BJ (cell line): ENCODE data around the gene FAM83D. TPM values are rescaled to one million over a fixed set of nuclear protein-coding genes. Genes with fewer than 3 reads are reported as not detected.

Experiments used
- CTCF ChIA-PET: fragments of 350-600 bp; formaldehyde crosslinking; extraction: SDS; loops from one replicate; lab custom pipeline; 2021; ENCODE audit warnings: antibody characterized with exemption, inconsistent platforms; lab: Yijun Ruan, JAX
- POLR2A ChIA-PET: fragments of 300-600 bp; sonication (Branson Sonifier 250); formaldehyde crosslinking; extraction: SDS; loops from one replicate; lab custom pipeline; 2021; ENCODE audit warnings: antibody characterized with exemption; lab: Charles Lee
- DNase-seq: peaks from one replicate; pipeline ENCODE4 v3.0.0-alpha.2; 2011; ENCODE audit warnings: low read depth
- H3K27me3 ChIP-seq: 2 replicates; pipeline ENCODE4 v1.6.0; 2011; ENCODE audit warnings: low read length; ENCODE audit not compliant: control insufficient read depth, insufficient read depth
- H3K36me3 ChIP-seq: 2 replicates; pipeline ENCODE4 v1.5.1; 2011; ENCODE audit warnings: low read length; ENCODE audit not compliant: control insufficient read depth, insufficient read depth
- H3K4me3 ChIP-seq: 2 replicates; pipeline ENCODE4 v1.5.1; 2011; ENCODE audit warnings: low read depth, mild to moderate bottlenecking, control low read depth, low read length
- polyA plus RNA-seq: library from polyadenylated mRNA; depleted of rRNA; stranded (reverse); fragments of >200 nt; gene quantifications from 2 replicates; pipeline ENCODE4 v1.2.3, GENCODE V29; 2011
- TF ChIP-seq, protein P1 (sequence below): IDR thresholded peaks from 2 replicates; pipeline ENCODE4 v1.5.1; 2011; ENCODE audit warnings: low read depth, mild to moderate bottlenecking, control low read depth, inconsistent platforms, low read length, moderate library complexity; ENCODE audit not compliant: insufficient read depth

Gene FAM83D
- polyA plus RNA-seq, 1 experiment: 40.1 TPM

DNA sequence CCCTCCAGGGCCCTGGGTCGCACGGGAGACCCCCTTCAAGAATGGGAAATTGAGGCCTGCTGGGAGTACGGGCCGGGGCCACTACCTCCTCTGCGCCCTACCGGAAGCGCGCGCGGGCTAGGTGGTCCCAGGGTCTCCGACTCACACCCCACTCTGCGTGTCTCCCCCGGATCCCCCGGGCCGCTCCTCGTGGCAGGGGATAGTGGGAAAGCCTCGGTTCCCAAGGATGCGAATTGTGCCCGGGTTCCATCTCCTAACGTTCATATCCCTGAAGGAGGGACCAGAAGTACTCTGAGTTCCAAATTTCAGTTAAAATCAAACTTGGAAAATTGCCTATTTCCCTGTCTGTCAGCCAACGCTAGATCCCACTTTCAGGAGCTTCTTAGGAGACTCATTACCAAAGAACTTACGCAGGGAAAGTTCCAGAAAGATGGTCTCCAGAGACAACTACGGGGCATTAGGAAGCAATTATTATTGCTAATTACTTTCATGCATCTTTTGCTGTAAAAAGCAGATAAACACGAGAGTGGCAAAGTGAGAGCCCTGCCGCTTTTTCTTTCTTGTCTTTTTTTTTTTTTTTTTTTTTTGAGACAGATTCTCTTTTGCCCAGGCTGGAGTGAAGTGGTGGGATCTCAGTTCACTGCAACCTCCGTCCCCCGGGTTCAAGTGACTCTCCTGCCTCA is 858 bp downstream of the FAM83D start:
- peaks cover 1% of the 10 kb centered on the region for H3K27me3 ChIP-seq
- ChIA-PET POLR2A (interaction anchor here (0.6 kb wide), 1 partner anchor 120 kb away, joined by 6 read pairs; no protein-coding TSS in a partner anchor), CTCF (interaction anchor here (0.8 to 13.3 kb wide), 11 partner anchors 8 to 155 kb away, joined by 3 to 163 read pairs (median 4); partner anchors contain the start of gene DHX35)
- H3K36me3 ChIP-seq: no peaks in the 10 kb centered on the region
- TF ChIP-seq, protein P1, sequence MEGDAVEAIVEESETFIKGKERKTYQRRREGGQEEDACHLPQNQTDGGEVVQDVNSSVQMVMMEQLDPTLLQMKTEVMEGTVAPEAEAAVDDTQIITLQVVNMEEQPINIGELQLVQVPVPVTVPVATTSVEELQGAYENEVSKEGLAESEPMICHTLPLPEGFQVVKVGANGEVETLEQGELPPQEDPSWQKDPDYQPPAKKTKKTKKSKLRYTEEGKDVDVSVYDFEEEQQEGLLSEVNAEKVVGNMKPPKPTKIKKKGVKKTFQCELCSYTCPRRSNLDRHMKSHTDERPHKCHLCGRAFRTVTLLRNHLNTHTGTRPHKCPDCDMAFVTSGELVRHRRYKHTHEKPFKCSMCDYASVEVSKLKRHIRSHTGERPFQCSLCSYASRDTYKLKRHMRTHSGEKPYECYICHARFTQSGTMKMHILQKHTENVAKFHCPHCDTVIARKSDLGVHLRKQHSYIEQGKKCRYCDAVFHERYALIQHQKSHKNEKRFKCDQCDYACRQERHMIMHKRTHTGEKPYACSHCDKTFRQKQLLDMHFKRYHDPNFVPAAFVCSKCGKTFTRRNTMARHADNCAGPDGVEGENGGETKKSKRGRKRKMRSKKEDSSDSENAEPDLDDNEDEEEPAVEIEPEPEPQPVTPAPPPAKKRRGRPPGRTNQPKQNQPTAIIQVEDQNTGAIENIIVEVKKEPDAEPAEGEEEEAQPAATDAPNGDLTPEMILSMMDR: no peak
- H3K4me3 ChIP-seq: peak overlapping the region; percentile 88
- no peak for DNase-seq

DNA sequence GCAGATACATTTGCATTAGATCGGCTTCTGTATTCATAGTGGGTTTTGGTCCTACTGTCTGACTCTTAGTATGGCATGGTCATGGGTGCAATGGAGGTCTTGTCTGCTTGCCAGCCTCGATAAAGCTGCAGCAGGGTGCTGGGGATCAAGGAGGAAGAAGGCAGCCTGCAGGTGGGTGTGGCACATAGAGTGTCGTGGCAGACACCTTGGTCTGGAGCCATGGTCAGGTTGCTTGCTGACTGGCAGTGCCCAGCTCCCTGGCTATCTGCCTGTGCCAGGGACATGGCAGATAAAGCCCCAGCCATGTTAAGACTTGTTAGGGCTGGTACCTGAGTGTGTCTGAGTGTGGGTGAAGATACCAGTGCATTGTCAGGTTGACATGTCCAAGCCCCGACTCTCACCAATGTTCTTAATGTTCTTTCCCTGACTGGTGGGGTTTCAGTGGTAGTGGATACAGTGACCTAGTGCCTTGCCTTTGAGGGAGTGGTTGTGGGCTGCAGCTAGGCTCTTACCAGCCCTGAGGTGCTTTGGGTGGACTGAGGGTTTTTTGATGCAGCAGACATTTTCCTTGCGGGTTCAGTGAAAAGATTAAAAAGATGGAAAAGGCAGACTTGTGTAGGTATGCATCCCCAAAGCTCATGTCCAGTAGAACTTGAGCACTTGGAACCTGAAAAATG is 1.8 kb downstream of the FAM83D start:
- CTCF ChIA-PET: interaction anchor here (0.6 to 13.3 kb wide), 4 partner anchors 35 to 154 kb away, joined by 3 to 163 read pairs (median 8); no protein-coding TSS in a partner anchor
- TF ChIP-seq, protein P1: no peak
- H3K4me3 ChIP-seq: peak overlapping the region; percentile 2; the same call in 1 of the 2 replicates
- H3K27me3 ChIP-seq: 0 out of 2 replicates have a peak, but pooled peaks cover 1% of the 10 kb centered on the region
- H3K36me3 ChIP-seq: no peaks in the 10 kb centered on the region
- POLR2A ChIA-PET: no interaction called here
- DNase-seq: no peak

DNA sequence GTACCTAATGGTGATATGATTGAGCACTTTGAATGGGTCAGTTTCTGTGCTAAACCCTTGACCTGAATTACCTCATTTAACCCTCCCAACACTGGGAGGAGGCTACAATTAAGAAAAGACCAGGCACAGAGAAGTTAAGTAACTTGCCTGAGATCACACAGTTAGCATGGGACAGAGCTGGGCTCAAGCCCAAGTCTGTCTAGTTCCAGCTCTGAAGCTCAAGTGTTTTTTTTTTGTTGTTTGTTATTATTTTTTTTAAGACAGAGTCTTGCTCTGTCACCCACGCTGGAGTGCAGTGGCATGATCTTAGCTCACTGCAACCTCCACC is 4.0 kb downstream of the FAM83D start:
- POLR2A ChIA-PET: no interaction called here
- no peak for DNase-seq
- Histone ChIP-seq H3K36me3 (no peaks in the 10 kb centered on the region), H3K27me3 (no peaks in the 10 kb centered on the region), H3K4me3 (no peak overlapping the region)
- TF ChIP-seq, protein P1: no peak
- CTCF ChIA-PET: interaction anchor here (0.7 to 13.3 kb wide), 5 partner anchors 12 to 198 kb away, joined by 3 to 163 read pairs (median 3); no protein-coding TSS in a partner anchor

DNA sequence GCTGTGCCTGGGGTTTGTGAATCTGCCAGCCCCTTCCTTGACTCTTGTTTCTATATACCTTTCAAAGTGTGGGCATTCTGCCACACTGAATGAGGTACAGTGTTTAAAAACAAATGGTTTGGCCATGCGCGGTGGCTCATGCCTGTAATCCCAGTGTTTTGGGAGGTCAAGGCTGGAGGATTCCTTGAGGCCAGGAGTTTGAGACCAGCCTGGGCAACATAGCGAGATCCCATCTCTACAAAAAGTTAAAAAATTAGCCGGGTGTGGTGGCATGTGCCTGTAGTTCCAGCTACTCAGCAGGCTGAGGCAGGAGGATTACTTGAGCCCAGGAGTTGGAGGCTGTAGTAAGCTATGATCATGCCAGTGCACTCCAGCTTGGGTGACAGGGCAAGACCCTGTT is 5.8 kb downstream of the FAM83D start:
- Histone ChIP-seq H3K27me3 (no peaks in the 10 kb centered on the region), H3K36me3 (no peaks in the 10 kb centered on the region), H3K4me3 (no peak overlapping the region)
- no peak for DNase-seq
- POLR2A ChIA-PET: no interaction called here
- CTCF ChIA-PET: interaction anchor here (0.7 to 13.3 kb wide), 5 partner anchors 8 to 286 kb away, joined by 3 to 163 read pairs (median 4); partner anchors contain the start of gene DHX35
- TF ChIP-seq, protein P1: no peak

DNA sequence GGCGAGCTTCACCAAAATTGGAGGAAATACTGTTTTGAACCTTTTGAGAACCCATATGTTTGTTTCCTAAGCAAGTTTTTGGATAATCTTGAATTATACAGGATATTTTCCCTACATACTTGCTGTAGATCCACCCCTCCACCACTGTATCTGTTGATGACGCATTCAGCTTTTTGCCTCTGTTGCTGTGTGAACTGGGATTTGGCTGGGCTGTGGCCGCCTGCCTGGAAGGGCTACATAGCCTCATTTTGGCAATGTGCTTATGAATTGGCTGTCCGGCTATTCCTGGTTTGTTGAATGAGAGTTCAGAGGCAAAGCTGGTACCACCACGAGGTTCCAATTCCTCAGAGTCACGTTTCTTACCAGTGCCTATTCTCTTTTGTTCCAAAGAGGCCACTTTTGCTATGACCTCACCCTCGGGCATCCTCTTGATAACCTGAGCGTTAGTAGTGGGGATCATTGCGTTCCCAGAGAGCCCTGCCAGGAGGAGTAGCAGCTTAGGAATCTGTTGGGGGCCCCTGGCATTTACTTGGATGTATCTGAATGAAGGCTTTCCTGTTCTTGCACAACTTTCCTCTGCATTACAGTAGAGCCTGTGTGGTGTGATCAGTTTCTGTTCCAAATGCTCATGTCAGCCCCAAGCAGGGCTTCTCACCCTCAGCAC is 6.4 kb downstream of the FAM83D start:
- ChIA-PET CTCF (interaction anchor here (0.7 to 13.3 kb wide), 5 partner anchors 8 to 287 kb away, joined by 3 to 163 read pairs (median 4); partner anchors contain the start of gene DHX35), POLR2A (no interaction called here)
- Histone ChIP-seq H3K36me3 (no peaks in the 10 kb centered on the region), H3K27me3 (no peaks in the 10 kb centered on the region), H3K4me3 (no peak overlapping the region)
- DNase-seq: no peak
- TF ChIP-seq, protein P1: no peak
